ENCODE data around the gene ARHGAP11A. TPM values are rescaled to one million over a fixed set of nuclear protein-coding genes. Genes with fewer than 3 reads are reported as not detected.
A peak's percentile ranks its signal among the peaks of the same experiment; 100 is the strongest.

ARHGAP11A gene
- total RNA-seq, 1 experiment from 2014 or later: 102 TPM

- Histone ChIP-seq H3K27ac (ENCODE audit: low read depth, low read length) (no peak overlapping the region), H3K9me2 (ENCODE audit: insufficient read depth) (no peaks in the 10 kb centered on the region), H2AFZ (ENCODE audit: low read depth, low read length, poor library complexity, severe bottlenecking) (no peak overlapping the region), H3K9ac (ENCODE audit: low read length) (no peak overlapping the region), H3K79me2 (ENCODE audit: insufficient read depth, low read length) (no peaks in the 10 kb centered on the region), H3K27me3 (ENCODE audit: insufficient read depth, low read length) (no peaks in the 10 kb centered on the region), H4K20me1 (ENCODE audit: insufficient read depth) (no peaks in the 10 kb centered on the region), H3K4me1 (ENCODE audit: control insufficient read depth in 1 of 2, insufficient read depth in 2 of 2, low read length in 2 of 2) (no peaks in the 10 kb centered on the region), H3K4me3 (replicated peaks in 1 of 2; ENCODE audit: low read depth in 1 of 2, low read length in 2 of 2) (no peak overlapping the region), H3K4me2 (ENCODE audit: low read length) (no peak overlapping the region), H3K36me3 (ENCODE audit: control insufficient read depth in 1 of 2, insufficient read depth in 2 of 2, low read length in 2 of 2) (no peaks in the 10 kb centered on the region), H3K9me3 (ENCODE audit: control insufficient read depth in 1 of 2, insufficient read depth in 1 of 2, low read depth in 1 of 2, low read length in 2 of 2) (no peaks in the 10 kb centered on the region)
- RAD21 ChIA-PET (ENCODE audit: low non-redundant PET in 1 of 2, low total read pairs in 2 of 2, uncharacterized antibody in 2 of 2, unreplicated experiment in 2 of 2): no interaction called here
- TF ChIP-seq CTCF (IDR thresholded peaks at IDR 0.05 in 2 of 3, conservative IDR thresholded peaks at IDR 0.05 in 1 of 3; ENCODE audit: borderline replicate concordance in 1 of 3, insufficient read depth in 1 of 3, low read depth in 2 of 3, low read length in 2 of 3) (peak in 2 of 3 experiments; percentile 19 to 24; a peak in 4 of 6 replicates), ZNF274 (IDR thresholded peaks at IDR 0.05; ENCODE audit: low read depth, low read length) (no peak)
- no peak for DNase-seq (ENCODE audit: low read depth, low spot score)
- intact Hi-C loops (cut with micrococcal nuclease): no loop called here
- CTCF ChIA-PET: no interaction called here
- POLR2A ChIA-PET: no interaction called here
- peak; percentile 52; the same call in 1 of the 2 replicates for ATAC-seq
- no TSS peak for BruUV-seq (replicated peaks)
These were observed 64.0 kb downstream of the ARHGAP11A start for GRCh38 chr15:32679298-32679690.

- Histone ChIP-seq H3K9me2 (ENCODE audit: insufficient read depth) (no peaks in the 10 kb centered on the region), H3K79me2 (ENCODE audit: insufficient read depth, low read length) (no peaks in the 10 kb centered on the region), H3K9ac (ENCODE audit: low read length) (no peak overlapping the region), H2AFZ (ENCODE audit: low read depth, low read length, poor library complexity, severe bottlenecking) (no peak overlapping the region), H3K4me2 (ENCODE audit: low read length) (no peak overlapping the region), H3K4me1 (ENCODE audit: control insufficient read depth in 1 of 2, insufficient read depth in 2 of 2, low read length in 2 of 2) (no peaks in the 10 kb centered on the region), H3K9me3 (ENCODE audit: control insufficient read depth in 1 of 2, insufficient read depth in 1 of 2, low read depth in 1 of 2, low read length in 2 of 2) (no peaks in the 10 kb centered on the region), H3K27me3 (ENCODE audit: insufficient read depth, low read length) (no peaks in the 10 kb centered on the region), H4K20me1 (ENCODE audit: insufficient read depth) (no peaks in the 10 kb centered on the region), H3K36me3 (ENCODE audit: control insufficient read depth in 1 of 2, insufficient read depth in 2 of 2, low read length in 2 of 2) (no peaks in the 10 kb centered on the region), H3K4me3 (replicated peaks in 1 of 2; ENCODE audit: low read depth in 1 of 2, low read length in 2 of 2) (no peak overlapping the region), H3K27ac (ENCODE audit: low read depth, low read length) (no peak overlapping the region)
- ChIA-PET CTCF (no interaction called here), RAD21 (ENCODE audit: low non-redundant PET in 1 of 2, low total read pairs in 2 of 2, uncharacterized antibody in 2 of 2, unreplicated experiment in 2 of 2) (no interaction called here), POLR2A (no interaction called here)
- DNase-seq (ENCODE audit: low read depth, low spot score) (no peak), ATAC-seq (no peak)
- intact Hi-C loops (cut with micrococcal nuclease): no loop called here
- BruUV-seq (replicated peaks): no TSS peak
- TF ChIP-seq ATF3 (IDR thresholded peaks at IDR 0.05) (no peak), SIN3A (IDR thresholded peaks at IDR 0.05; ENCODE audit: low read depth) (no peak), RAD21 (IDR thresholded peaks at IDR 0.05; ENCODE audit: low read depth) (no peak), CTCF (IDR thresholded peaks at IDR 0.05 in 2 of 3, conservative IDR thresholded peaks at IDR 0.05 in 1 of 3; ENCODE audit: borderline replicate concordance in 1 of 3, insufficient read depth in 1 of 3, low read depth in 2 of 3, low read length in 2 of 3) (no peak), TCF7L2 (IDR thresholded peaks at IDR 0.05; ENCODE audit: borderline replicate concordance, extremely low read depth, insufficient read depth, insufficient read length) (no peak), EGR1 (IDR thresholded peaks at IDR 0.05; ENCODE audit: low read depth) (no peak), SRF (IDR thresholded peaks at IDR 0.05; ENCODE audit: low read depth) (no peak), CBX3 (IDR thresholded peaks at IDR 0.05; ENCODE audit: low read depth) (no peak), POLR2A (IDR thresholded peaks at IDR 0.05; ENCODE audit: borderline replicate concordance, extremely low read depth, insufficient read depth, insufficient read length) (no peak), FOSL1 (IDR thresholded peaks at IDR 0.05; ENCODE audit: low read depth) (no peak), MAX (IDR thresholded peaks at IDR 0.05) (no peak), JUND (IDR thresholded peaks at IDR 0.05) (no peak), ZFX (IDR thresholded peaks at IDR 0.05) (no peak), ZNF274 (IDR thresholded peaks at IDR 0.05; ENCODE audit: low read depth, low read length) (no peak), POLR2AphosphoS5 (IDR thresholded peaks at IDR 0.05; ENCODE audit: low read depth, low read length) (no peak)
These were observed 67.3 kb downstream of the ARHGAP11A start for GRCh38 chr15:32682569-32682968.

Data from HCT116 (cell line).